NCI-H1092 (cell line): Measurements from ENCODE around the gene CBY2.
"Not testable (repeated sequence)": the region's sequence is repeated elsewhere in the genome, so short reads cannot be mapped to it uniquely, and the experiment has no call there.

Experiments
- DNase-seq: peaks from one replicate; lab custom pipeline; 2025; lab: John Stamatoyannopoulos, UW

CBY2 gene

GRCh38 chr13:45748941-45749759, 47.0 kb downstream of the CBY2 start:
- peak; percentile 28 for DNase-seq

DNA sequence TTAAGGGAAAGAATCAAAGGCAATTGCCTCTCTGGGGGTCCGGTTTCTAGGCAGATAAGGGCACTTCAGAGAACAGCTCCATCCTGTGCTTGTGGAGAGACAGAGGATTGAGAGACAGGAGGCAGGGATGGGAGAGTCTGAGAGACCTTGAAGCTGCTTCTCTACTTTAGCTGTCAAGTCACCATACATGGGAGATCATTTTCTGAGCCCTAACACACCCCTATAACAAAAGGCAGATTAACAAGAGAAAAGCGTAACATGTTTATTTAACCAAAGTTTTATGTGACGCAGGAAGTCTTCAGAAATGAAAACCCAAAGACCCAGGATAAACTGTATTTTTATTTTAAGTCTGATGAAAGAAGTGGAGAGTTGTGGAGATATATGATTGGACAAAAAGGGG, 48.4 kb downstream of the CBY2 start:
- DNase-seq, result no peak

GRCh38 chr13:45751885-45752284, 49.8 kb downstream of the CBY2 start:
- DNase-seq, result no peak

GRCh38 chr13:45752510-45752909, 50.4 kb downstream of the CBY2 start:
- no peak for DNase-seq

GRCh38 chr13:45756498-45756897, 54.4 kb downstream of the CBY2 start:
- not testable (repeated sequence) for DNase-seq

- not testable (repeated sequence) for DNase-seq
Measured at GRCh38 chr13:45757589-45757988, 55.5 kb downstream of the CBY2 start.

- DNase-seq, result no peak
Measured at GRCh38 chr13:45763419-45763818, 61.3 kb downstream of the CBY2 start.
